ENCODE measurements around the gene OTOG. TPM values are rescaled to one million over a fixed set of nuclear protein-coding genes. Genes with fewer than 3 reads are reported as not detected.

OTOG gene
- total RNA-seq, 1 donor from 2014 or later: not detected

- ATAC-seq: no peak
- DNase-seq: no peak
- intact Hi-C loops (cut with micrococcal nuclease): no loop called here
These were observed 31.4 kb upstream of the OTOG start for GRCh38 chr11:17515443-17516176.

- no peak for DNase-seq
- intact Hi-C loops (cut with micrococcal nuclease): no loop called here
- no peak for ATAC-seq
These were observed 30.4 kb upstream of the OTOG start for GRCh38 chr11:17516551-17517150.

- intact Hi-C loops (cut with micrococcal nuclease): no loop called here
- ATAC-seq: no peak
- no peak for DNase-seq
These were observed 29.9 kb upstream of the OTOG start for GRCh38 chr11:17517186-17517585.

- intact Hi-C loops (cut with micrococcal nuclease): no loop called here
- no peak for DNase-seq
- ATAC-seq: no peak
These were observed 28.7 kb upstream of the OTOG start for GRCh38 chr11:17518366-17518765.

- intact Hi-C loops (cut with micrococcal nuclease): no loop called here
- no peak for ATAC-seq
These were observed 27.8 kb upstream of the OTOG start for GRCh38 chr11:17519061-17519885.

GRCh38 chr11:17521106-17521900, 25.8 kb upstream of the OTOG start:
- no peak for DNase-seq

More at GRCh38 chr11:17519061-17519885, 27.8 kb upstream of the OTOG start:
- no peak for DNase-seq

GRCh38 chr11:17522655-17523054, 24.4 kb upstream of the OTOG start:
- intact Hi-C loops (cut with micrococcal nuclease): no loop called here
- ATAC-seq: no peak
- DNase-seq: no peak

More at GRCh38 chr11:17521106-17521900, 25.8 kb upstream of the OTOG start:
- ATAC-seq: no peak
- intact Hi-C loops (cut with micrococcal nuclease): no loop called here

GRCh38 chr11:17524221-17524620, 22.8 kb upstream of the OTOG start:
- intact Hi-C loops (cut with micrococcal nuclease): no loop called here
- no peak for DNase-seq
- ATAC-seq: no peak

- no peak for ATAC-seq
- DNase-seq: no peak
- intact Hi-C loops (cut with micrococcal nuclease): no loop called here
These were observed 21.5 kb upstream of the OTOG start for GRCh38 chr11:17525570-17525969.

GRCh38 chr11:17526326-17526725, 20.7 kb upstream of the OTOG start:
- intact Hi-C loops (cut with micrococcal nuclease): no loop called here

GRCh38 chr11:17526931-17527627, 20.0 kb upstream of the OTOG start:
- DNase-seq (no peak), ATAC-seq (no peak)
- intact Hi-C loops (cut with micrococcal nuclease): no loop called here

More at GRCh38 chr11:17526326-17526725, 20.7 kb upstream of the OTOG start:
- DNase-seq (no peak), ATAC-seq (no peak)

GRCh38 chr11:17527628-17527995, 19.4 kb upstream of the OTOG start:
- intact Hi-C loops (cut with micrococcal nuclease): no loop called here
- DNase-seq (no peak), ATAC-seq (no peak)

GRCh38 chr11:17528181-17528691, 18.8 kb upstream of the OTOG start:
- DNase-seq (peak; percentile 73), ATAC-seq (peak; percentile 86)
- intact Hi-C loops (cut with micrococcal nuclease): no loop called here

GRCh38 chr11:17528906-17529843, 17.9 kb upstream of the OTOG start:
- intact Hi-C loops (cut with micrococcal nuclease): no loop called here
- peak; percentile 59 for ATAC-seq

GRCh38 chr11:17529844-17530185, 17.2 kb upstream of the OTOG start:
- ATAC-seq: no peak

More at GRCh38 chr11:17528906-17529843, 17.9 kb upstream of the OTOG start:
- DNase-seq: no peak

GRCh38 chr11:17531071-17531600, 15.9 kb upstream of the OTOG start:
- ATAC-seq: no peak
- no peak for DNase-seq
- intact Hi-C loops (cut with micrococcal nuclease): no loop called here

More at GRCh38 chr11:17529844-17530185, 17.2 kb upstream of the OTOG start:
- intact Hi-C loops (cut with micrococcal nuclease): no loop called here
- DNase-seq: no peak

- DNase-seq (no peak), ATAC-seq (no peak)
- intact Hi-C loops (cut with micrococcal nuclease): no loop called here
These were observed 15.4 kb upstream of the OTOG start for GRCh38 chr11:17531636-17532113.

Measured in left ventricle myocardium superior (tissue), 1 donor.